T-helper 2 cell treated with Interferon-gamma antibody and Interleukin-4, amounts not matched to agents 5 μg/mL and 100 μg/mL, for 36 hours (primary cell): ENCODE measurements around the gene PIH1D1.
A peak's percentile ranks its signal among the peaks of the same experiment; 100 is the strongest.

Source experiments
- DNase-seq: peaks from one replicate; pipeline ENCODE4 v3.0.0; 2021; ENCODE audit warnings: low spot score
- H3K27ac Mint-ChIP-seq: one replicate; pipeline ENCODE4 v1.8.0; 2021; ENCODE audit warnings: mild to moderate bottlenecking, mixed read lengths
- H3K27me3 Mint-ChIP-seq: one replicate; pipeline ENCODE4 v1.8.0; 2021; ENCODE audit warnings: low read depth, mixed read lengths
- H3K36me3 Mint-ChIP-seq: one replicate; pipeline ENCODE4 v1.8.0; 2021; ENCODE audit warnings: low read depth, mixed read lengths
- H3K4me1 Mint-ChIP-seq: one replicate; pipeline ENCODE4 v1.8.0; 2021; ENCODE audit warnings: low read depth, mixed read lengths
- H3K4me3 Mint-ChIP-seq: one replicate; pipeline ENCODE4 v1.8.0; 2022; ENCODE audit warnings: mild to moderate bottlenecking, moderate library complexity, mixed read lengths
- H3K9me3 Mint-ChIP-seq: one replicate; pipeline ENCODE4 v1.8.0; 2021; ENCODE audit warnings: mixed read lengths

PIH1D1 gene

GRCh38 chr19:49488863-49489537 is 37.4 kb upstream of the PIH1D1 start:
- no peak for DNase-seq
- peaks cover 3% of the 10 kb centered on the region for H3K27me3 Mint-ChIP-seq
- no peaks in the 10 kb centered on the region for H3K9me3 Mint-ChIP-seq
- H3K4me3 Mint-ChIP-seq: peak overlapping the region; percentile 99
- H3K36me3 Mint-ChIP-seq: peaks cover 83% of the 10 kb centered on the region
- peak overlapping the region; percentile 94 for H3K27ac Mint-ChIP-seq
- peaks cover 30% of the 10 kb centered on the region for H3K4me1 Mint-ChIP-seq

- peak; percentile 21 for DNase-seq
- peaks cover 82% of the 10 kb centered on the region for H3K36me3 Mint-ChIP-seq
- peak overlapping the region; percentile 94 for H3K27ac Mint-ChIP-seq
- H3K9me3 Mint-ChIP-seq: no peaks in the 10 kb centered on the region
- H3K4me3 Mint-ChIP-seq: peak overlapping the region; percentile 99
- H3K4me1 Mint-ChIP-seq: peaks cover 30% of the 10 kb centered on the region
- H3K27me3 Mint-ChIP-seq: peaks cover 3% of the 10 kb centered on the region
These were observed 36.6 kb upstream of the PIH1D1 start for GRCh38 chr19:49488046-49488862.

- Mint-ChIP-seq H3K4me1 (peaks cover 22% of the 10 kb centered on the region), H3K36me3 (peaks cover 74% of the 10 kb centered on the region), H3K27ac (peak within 1 kb of the TSS; percentile 94), H3K27me3 (peaks cover 3% of the 10 kb centered on the region), H3K9me3 (no peaks in the 10 kb centered on the region), H3K4me3 (peak within 1 kb of the TSS; percentile 99)
- DNase-seq: peak; percentile 100
These were observed 35.8 kb upstream of the PIH1D1 start, which contains the start of gene RPL13A for GRCh38 chr19:49487277-49488045. Gene RPL13A, plus strand, starts transcription at chr19:49487608. Its CDS starts 22 bp downstream, at chr19:49487630.

GRCh38 chr19:49486710-49487276 is 35.2 kb upstream of the PIH1D1 start:
- peak overlapping the region; percentile 94 for H3K27ac Mint-ChIP-seq
- DNase-seq: no peak
- no peaks in the 10 kb centered on the region for H3K9me3 Mint-ChIP-seq
- H3K4me3 Mint-ChIP-seq: peak overlapping the region; percentile 99
- peaks cover 71% of the 10 kb centered on the region for H3K36me3 Mint-ChIP-seq
- peaks cover 19% of the 10 kb centered on the region for H3K4me1 Mint-ChIP-seq
- H3K27me3 Mint-ChIP-seq: peaks cover 3% of the 10 kb centered on the region

- Mint-ChIP-seq H3K27me3 (peaks cover 3% of the 10 kb centered on the region), H3K4me3 (no peak overlapping the region), H3K36me3 (peaks cover 70% of the 10 kb centered on the region), H3K27ac (peak overlapping the region; percentile 63), H3K4me1 (peaks cover 19% of the 10 kb centered on the region), H3K9me3 (no peaks in the 10 kb centered on the region)
- no peak for DNase-seq
These were observed 34.6 kb upstream of the PIH1D1 start for GRCh38 chr19:49486232-49486631.

GRCh38 chr19:49481020-49481683 is 29.5 kb upstream of the PIH1D1 start:
- H3K4me3 Mint-ChIP-seq: no peak overlapping the region
- peak overlapping the region; percentile 62 for H3K27ac Mint-ChIP-seq
- peaks cover 5% of the 10 kb centered on the region for H3K4me1 Mint-ChIP-seq
- H3K36me3 Mint-ChIP-seq: peaks cover 44% of the 10 kb centered on the region
- H3K9me3 Mint-ChIP-seq: no peaks in the 10 kb centered on the region
- DNase-seq: no peak
- no peaks in the 10 kb centered on the region for H3K27me3 Mint-ChIP-seq

- Mint-ChIP-seq H3K4me3 (no peak overlapping the region), H3K9me3 (no peaks in the 10 kb centered on the region), H3K27me3 (no peaks in the 10 kb centered on the region), H3K4me1 (peaks cover 9% of the 10 kb centered on the region), H3K27ac (no peak overlapping the region), H3K36me3 (peaks cover 45% of the 10 kb centered on the region)
- no peak for DNase-seq
These were observed 28.5 kb upstream of the PIH1D1 start for GRCh38 chr19:49479975-49480628.

- Mint-ChIP-seq H3K4me1 (peaks cover 25% of the 10 kb centered on the region), H3K9me3 (no peaks in the 10 kb centered on the region), H3K36me3 (peaks cover 41% of the 10 kb centered on the region), H3K27me3 (no peaks in the 10 kb centered on the region), H3K4me3 (peak overlapping the region; percentile 99), H3K27ac (peak overlapping the region; percentile 91)
- peak; percentile 76 for DNase-seq
These were observed 24.6 kb upstream of the PIH1D1 start for GRCh38 chr19:49475995-49476880.

GRCh38 chr19:49475191-49475917 is 23.7 kb upstream of the PIH1D1 start:
- H3K36me3 Mint-ChIP-seq: peaks cover 40% of the 10 kb centered on the region
- no peaks in the 10 kb centered on the region for H3K9me3 Mint-ChIP-seq
- peaks cover 32% of the 10 kb centered on the region for H3K4me1 Mint-ChIP-seq
- H3K27me3 Mint-ChIP-seq: no peaks in the 10 kb centered on the region
- no peak for DNase-seq
- H3K27ac Mint-ChIP-seq: peak overlapping the region; percentile 91
- peak overlapping the region; percentile 99 for H3K4me3 Mint-ChIP-seq

- no peaks in the 10 kb centered on the region for H3K9me3 Mint-ChIP-seq
- peaks cover 35% of the 10 kb centered on the region for H3K36me3 Mint-ChIP-seq
- no peaks in the 10 kb centered on the region for H3K27me3 Mint-ChIP-seq
- peak overlapping the region; percentile 99 for H3K4me3 Mint-ChIP-seq
- no peak for DNase-seq
- peaks cover 39% of the 10 kb centered on the region for H3K4me1 Mint-ChIP-seq
- peak overlapping the region; percentile 91 for H3K27ac Mint-ChIP-seq
These were observed 22.9 kb upstream of the PIH1D1 start for GRCh38 chr19:49474542-49474924.

- no peaks in the 10 kb centered on the region for H3K9me3 Mint-ChIP-seq
- peak; percentile 90 for DNase-seq
- peaks cover 41% of the 10 kb centered on the region for H3K4me1 Mint-ChIP-seq
- H3K36me3 Mint-ChIP-seq: peaks cover 34% of the 10 kb centered on the region
- peak within 1 kb of the TSS; percentile 99 for H3K4me3 Mint-ChIP-seq
- H3K27ac Mint-ChIP-seq: peak within 1 kb of the TSS; percentile 91
- no peaks in the 10 kb centered on the region for H3K27me3 Mint-ChIP-seq
These were observed 22.4 kb upstream of the PIH1D1 start, which contains the start of gene FLT3LG for GRCh38 chr19:49473868-49474541. Gene FLT3LG, plus strand, starts transcription at chr19:49474215. Its CDS starts 425 bp downstream, at chr19:49474640.
